Measurements from ENCODE around the gene RPL32. TPM values are rescaled to one million over a fixed set of nuclear protein-coding genes. Genes with fewer than 3 reads are reported as not detected.

Gene RPL32
- polyA plus RNA-seq, 1 donor from 2014 or later: 1,160 TPM

GRCh38 chr3:12859840-12860239, 18.5 kb upstream of the RPL32 start:
- Histone ChIP-seq H3K27ac (ENCODE audit: low read length) (no peak overlapping the region), H3K4me3 (ENCODE audit: low read length) (no peak overlapping the region), H3K79me2 (replicated peaks; ENCODE audit: insufficient read depth, low read length) (no peaks in the 10 kb centered on the region), H3K4me2 (ENCODE audit: low read length) (no peak overlapping the region), H3K27me3 (ENCODE audit: insufficient read depth, low read depth, low read length) (no peaks in the 10 kb centered on the region), H4K20me1 (ENCODE audit: insufficient read depth) (no peaks in the 10 kb centered on the region), H3K9ac (ENCODE audit: low read length) (no peak overlapping the region), H3K9me2 (ENCODE audit: insufficient read depth, low read length) (no peaks in the 10 kb centered on the region), H3K9me3 (ENCODE audit: low read length) (no peaks in the 10 kb centered on the region), H3K36me3 (ENCODE audit: insufficient read depth, low read length) (no peaks in the 10 kb centered on the region), H3F3A (ENCODE audit: insufficient read depth, low read length, poor library complexity, severe bottlenecking) (no peaks in the 10 kb centered on the region), H2AFZ (ENCODE audit: low read depth, low read length) (no peak overlapping the region)
- TF ChIP-seq RAD21 (conservative IDR thresholded peaks at IDR 0.05): no peak
- no peak for TF ChIP-seq REST (IDR thresholded peaks at IDR 0.05; ENCODE audit: borderline replicate concordance)
- no peak for TF ChIP-seq EZH2 (IDR thresholded peaks at IDR 0.05; ENCODE audit: borderline replicate concordance, insufficient read depth, low read length, poor library complexity, severe bottlenecking)

DNA sequence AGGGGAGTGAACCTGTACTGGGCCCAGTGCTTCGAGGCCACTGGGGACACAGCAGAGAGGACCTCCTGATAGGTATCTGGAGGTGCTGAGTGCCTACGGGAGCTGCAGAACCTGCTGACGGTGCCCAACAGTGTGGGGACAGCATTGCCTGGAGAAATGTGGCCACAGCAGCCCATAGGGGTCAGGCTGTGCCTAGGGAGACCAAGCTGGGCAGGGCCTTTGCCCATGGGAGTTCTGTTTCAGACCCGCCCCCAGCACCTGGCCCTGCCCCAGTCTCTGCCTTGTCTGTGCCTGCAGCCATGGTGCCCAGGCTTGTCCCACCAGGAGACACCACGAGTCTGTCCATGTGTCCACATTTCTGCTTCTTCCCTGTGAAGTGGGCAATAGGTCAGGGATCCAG, 15.3 kb upstream of the RPL32 start:
- Histone ChIP-seq H3F3A (ENCODE audit: insufficient read depth, low read length, poor library complexity, severe bottlenecking) (no peaks in the 10 kb centered on the region), H2AFZ (ENCODE audit: low read depth, low read length) (no peak overlapping the region), H3K79me2 (replicated peaks; ENCODE audit: insufficient read depth, low read length) (no peaks in the 10 kb centered on the region), H3K9me3 (ENCODE audit: low read length) (no peaks in the 10 kb centered on the region), H3K4me3 (ENCODE audit: low read length) (no peak overlapping the region), H3K9me2 (ENCODE audit: insufficient read depth, low read length) (no peaks in the 10 kb centered on the region), H3K27ac (ENCODE audit: low read length) (no peak overlapping the region), H3K27me3 (ENCODE audit: insufficient read depth, low read depth, low read length) (no peaks in the 10 kb centered on the region), H3K9ac (ENCODE audit: low read length) (no peak overlapping the region), H3K4me2 (ENCODE audit: low read length) (no peak overlapping the region), H4K20me1 (ENCODE audit: insufficient read depth) (no peaks in the 10 kb centered on the region), H3K36me3 (ENCODE audit: insufficient read depth, low read length) (no peaks in the 10 kb centered on the region)
- TF ChIP-seq EP300 (conservative IDR thresholded peaks at IDR 0.05; ENCODE audit: poor library complexity, severe bottlenecking) (no peak), TAF1 (IDR thresholded peaks at IDR 0.05; ENCODE audit: low read depth) (no peak), REST (IDR thresholded peaks at IDR 0.05; ENCODE audit: borderline replicate concordance) (no peak), POLR2AphosphoS5 (IDR thresholded peaks at IDR 0.05) (no peak), RAD21 (conservative IDR thresholded peaks at IDR 0.05) (no peak), EZH2 (IDR thresholded peaks at IDR 0.05; ENCODE audit: borderline replicate concordance, insufficient read depth, low read length, poor library complexity, severe bottlenecking) (no peak), SMC3 (conservative IDR thresholded peaks at IDR 0.05; ENCODE audit: poor library complexity) (no peak), MXI1 (conservative IDR thresholded peaks at IDR 0.05; ENCODE audit: poor library complexity, severe bottlenecking) (no peak)
- TF ChIP-seq, protein P1, sequence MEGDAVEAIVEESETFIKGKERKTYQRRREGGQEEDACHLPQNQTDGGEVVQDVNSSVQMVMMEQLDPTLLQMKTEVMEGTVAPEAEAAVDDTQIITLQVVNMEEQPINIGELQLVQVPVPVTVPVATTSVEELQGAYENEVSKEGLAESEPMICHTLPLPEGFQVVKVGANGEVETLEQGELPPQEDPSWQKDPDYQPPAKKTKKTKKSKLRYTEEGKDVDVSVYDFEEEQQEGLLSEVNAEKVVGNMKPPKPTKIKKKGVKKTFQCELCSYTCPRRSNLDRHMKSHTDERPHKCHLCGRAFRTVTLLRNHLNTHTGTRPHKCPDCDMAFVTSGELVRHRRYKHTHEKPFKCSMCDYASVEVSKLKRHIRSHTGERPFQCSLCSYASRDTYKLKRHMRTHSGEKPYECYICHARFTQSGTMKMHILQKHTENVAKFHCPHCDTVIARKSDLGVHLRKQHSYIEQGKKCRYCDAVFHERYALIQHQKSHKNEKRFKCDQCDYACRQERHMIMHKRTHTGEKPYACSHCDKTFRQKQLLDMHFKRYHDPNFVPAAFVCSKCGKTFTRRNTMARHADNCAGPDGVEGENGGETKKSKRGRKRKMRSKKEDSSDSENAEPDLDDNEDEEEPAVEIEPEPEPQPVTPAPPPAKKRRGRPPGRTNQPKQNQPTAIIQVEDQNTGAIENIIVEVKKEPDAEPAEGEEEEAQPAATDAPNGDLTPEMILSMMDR (IDR thresholded peaks at IDR 0.05; ENCODE audit: poor library complexity, severe bottlenecking): no peak
